GM18861 (cell line): ENCODE results near the gene RBL2.
"Not testable (repeated sequence)": the region's sequence is repeated elsewhere in the genome, so short reads cannot be mapped to it uniquely, and the experiment has no call there.

ENCODE experiments used
- ATAC-seq: cut with Tn5 transposase; IDR thresholded peaks from one replicate; pipeline ENCODE4 v1.9.1; 2021; ENCODE audit not compliant: unreplicated experiment

Gene RBL2, protein sequence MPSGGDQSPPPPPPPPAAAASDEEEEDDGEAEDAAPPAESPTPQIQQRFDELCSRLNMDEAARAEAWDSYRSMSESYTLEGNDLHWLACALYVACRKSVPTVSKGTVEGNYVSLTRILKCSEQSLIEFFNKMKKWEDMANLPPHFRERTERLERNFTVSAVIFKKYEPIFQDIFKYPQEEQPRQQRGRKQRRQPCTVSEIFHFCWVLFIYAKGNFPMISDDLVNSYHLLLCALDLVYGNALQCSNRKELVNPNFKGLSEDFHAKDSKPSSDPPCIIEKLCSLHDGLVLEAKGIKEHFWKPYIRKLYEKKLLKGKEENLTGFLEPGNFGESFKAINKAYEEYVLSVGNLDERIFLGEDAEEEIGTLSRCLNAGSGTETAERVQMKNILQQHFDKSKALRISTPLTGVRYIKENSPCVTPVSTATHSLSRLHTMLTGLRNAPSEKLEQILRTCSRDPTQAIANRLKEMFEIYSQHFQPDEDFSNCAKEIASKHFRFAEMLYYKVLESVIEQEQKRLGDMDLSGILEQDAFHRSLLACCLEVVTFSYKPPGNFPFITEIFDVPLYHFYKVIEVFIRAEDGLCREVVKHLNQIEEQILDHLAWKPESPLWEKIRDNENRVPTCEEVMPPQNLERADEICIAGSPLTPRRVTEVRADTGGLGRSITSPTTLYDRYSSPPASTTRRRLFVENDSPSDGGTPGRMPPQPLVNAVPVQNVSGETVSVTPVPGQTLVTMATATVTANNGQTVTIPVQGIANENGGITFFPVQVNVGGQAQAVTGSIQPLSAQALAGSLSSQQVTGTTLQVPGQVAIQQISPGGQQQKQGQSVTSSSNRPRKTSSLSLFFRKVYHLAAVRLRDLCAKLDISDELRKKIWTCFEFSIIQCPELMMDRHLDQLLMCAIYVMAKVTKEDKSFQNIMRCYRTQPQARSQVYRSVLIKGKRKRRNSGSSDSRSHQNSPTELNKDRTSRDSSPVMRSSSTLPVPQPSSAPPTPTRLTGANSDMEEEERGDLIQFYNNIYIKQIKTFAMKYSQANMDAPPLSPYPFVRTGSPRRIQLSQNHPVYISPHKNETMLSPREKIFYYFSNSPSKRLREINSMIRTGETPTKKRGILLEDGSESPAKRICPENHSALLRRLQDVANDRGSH

DNA sequence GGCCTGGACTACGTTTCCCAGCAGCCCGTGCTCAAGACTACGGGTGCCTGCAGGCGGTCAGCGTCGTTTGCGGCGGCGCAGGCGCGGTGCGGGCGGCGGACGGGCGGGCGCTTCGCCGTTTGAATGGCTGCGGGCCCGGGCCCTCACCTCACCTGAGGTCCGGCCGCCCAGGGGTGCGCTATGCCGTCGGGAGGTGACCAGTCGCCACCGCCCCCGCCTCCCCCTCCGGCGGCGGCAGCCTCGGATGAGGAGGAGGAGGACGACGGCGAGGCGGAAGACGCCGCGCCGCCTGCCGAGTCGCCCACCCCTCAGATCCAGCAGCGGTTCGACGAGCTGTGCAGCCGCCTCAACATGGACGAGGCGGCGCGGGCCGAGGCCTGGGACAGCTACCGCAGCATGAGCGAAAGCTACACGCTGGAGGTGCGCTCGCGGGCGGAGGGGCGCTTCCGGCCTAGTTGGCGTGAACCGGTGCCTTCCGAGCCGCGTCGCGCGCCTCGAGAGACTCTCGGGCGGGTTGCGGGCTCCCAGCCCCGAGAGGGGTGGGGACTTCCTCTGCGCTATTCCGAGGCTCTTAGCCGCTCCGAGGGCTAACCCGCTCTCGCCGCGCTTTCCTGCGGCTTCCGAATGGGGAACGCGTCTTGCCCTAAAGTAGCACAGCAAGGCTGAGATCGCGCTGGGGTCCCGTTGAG lies at the start of gene RBL2:
Gene RBL2, plus strand, starts transcription at position 95 of the 689 bp plus-strand sequence. Its CDS starts 86 bp downstream, at position 181.
- peak; percentile 58 for ATAC-seq

DNA sequence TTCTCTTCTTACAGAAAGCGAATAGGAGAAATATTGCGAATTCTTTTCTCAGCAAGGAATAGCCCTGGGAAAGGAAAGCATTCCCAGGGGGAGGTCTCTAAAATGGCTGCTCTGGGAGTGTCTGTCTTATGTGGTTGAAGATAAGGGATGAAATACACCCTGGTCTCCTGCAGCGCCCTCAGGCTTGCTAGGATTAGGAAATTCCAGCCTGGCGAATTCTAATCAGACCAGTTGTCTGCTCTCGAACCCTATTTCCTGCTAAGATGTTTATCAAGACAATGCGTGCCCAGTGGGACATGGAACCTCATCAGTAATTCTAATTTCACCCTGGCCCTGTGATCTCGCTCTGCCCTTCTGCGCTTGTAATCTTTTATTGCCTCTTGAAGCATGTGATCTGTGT lies 49.7 kb upstream of the RBL2 start:
- not testable (repeated sequence) for ATAC-seq

DNA sequence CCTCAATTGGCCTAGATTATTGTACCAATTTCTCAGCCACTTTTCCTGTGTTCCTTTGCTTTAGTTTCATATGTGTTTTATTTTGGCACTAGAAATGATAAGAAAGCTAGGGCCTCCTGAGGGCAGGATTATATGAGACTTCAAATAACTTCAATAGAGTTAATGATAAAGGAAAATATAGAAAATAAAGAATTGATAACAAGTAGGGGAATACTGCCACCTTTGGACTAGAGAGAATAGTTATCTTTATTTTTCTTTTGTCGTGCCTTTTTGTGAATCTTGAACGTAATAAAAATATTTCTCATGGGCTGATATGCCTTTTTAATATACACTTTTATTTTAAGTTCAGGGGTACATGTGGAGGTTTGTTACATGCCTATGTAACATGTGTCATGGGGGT lies 29.3 kb upstream of the RBL2 start:
- no peak for ATAC-seq

DNA sequence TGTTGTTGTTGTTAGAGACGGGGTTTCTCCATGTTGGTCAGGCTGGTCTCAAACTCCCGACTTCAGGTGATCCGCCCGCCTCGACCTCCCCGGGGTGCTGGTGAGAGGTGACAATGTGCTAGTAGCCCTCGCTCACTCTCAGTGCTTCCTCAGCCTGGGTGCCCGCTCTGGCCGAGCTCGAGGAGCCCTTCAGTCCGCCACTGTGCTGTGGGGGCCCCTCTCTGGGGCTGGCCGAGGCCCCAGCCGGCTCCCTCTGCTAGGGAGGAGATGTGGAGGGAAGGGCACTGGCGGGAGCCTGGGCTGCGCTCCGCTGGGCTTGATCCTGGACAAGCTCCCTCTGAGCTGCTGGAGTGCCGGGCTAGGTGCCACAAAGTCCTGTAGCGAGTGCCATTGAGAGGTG lies 21.7 kb upstream of the RBL2 start:
- no peak for ATAC-seq

DNA sequence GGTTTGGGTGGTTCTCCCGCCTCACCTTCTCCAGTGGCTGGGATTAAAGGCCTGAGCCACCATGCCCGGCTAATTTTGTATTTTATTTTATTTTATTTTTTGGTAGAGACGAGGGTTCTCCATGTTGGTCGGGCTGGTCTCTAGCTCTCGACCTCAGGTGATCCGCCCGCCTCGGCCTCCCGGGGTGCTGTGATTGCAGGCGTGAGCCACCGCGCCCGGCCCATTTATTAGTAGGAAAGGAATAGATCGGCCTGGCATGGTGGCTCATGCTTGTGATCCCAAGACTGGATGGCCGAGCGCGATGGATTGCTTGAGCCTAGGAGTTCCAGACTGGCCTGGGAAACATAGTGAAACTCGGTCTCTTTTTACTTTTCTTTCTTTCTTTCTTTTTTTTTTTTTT lies 20.4 kb upstream of the RBL2 start:
- no peak for ATAC-seq

DNA sequence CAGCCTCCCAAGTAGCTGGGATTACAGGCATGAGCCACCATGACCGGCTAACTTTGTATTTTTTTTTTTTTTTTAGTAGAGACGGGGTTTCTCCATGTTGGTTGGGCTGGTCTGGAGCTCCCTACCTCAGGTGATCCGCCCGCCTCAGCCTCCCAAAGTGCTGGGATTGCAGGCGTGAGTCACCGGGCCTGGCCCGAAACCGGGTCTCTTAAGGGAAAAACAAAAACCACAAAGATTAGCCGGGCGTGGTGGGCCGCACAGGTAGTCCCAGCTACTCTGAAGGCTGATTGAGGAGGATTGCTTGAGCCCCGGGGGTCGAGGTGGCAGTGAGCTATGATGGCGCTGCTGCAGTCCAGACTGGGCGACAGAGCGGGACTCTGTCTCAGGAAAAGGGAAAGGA lies 19.9 kb upstream of the RBL2 start:
- ATAC-seq = no peak

DNA sequence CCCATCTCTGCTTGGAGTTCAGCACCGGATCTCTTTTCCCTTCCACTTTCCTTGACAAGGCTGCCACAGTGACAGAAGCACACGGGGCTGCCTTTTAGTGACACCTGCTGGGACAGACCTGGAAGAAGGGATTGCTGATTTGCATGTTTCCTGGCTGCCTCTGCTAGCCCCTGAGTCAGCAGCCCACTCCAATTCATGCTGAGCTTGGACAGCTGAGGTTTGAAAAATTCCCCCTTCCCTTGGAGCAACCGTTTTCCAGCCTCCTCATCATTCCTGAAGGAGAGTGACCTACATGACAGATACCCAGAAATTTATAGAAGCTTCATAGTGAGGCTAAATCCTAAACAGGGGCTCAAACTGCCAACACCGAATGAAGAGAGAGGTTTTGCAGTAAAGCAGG lies 18.8 kb upstream of the RBL2 start:
- no peak for ATAC-seq

DNA sequence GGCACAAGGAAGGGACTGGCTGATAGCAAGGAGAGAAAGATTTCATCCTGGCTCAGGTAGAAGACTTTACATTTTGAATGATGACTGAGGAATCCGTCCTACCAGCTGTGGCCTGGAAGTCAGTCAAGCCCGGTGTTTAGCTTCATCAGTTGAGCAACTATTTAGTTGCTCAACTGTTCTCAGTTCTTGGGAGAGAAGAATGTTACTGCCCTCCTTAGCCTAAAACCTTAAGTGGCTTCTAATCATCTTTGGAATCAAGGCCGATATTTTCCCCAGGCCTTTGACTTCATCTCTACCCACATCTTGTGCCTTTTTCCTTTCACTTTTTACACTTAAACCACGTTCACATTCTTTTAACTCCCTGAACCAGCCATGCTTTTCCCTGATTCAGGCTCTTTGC lies 17.3 kb upstream of the RBL2 start:
- ATAC-seq = no peak

DNA sequence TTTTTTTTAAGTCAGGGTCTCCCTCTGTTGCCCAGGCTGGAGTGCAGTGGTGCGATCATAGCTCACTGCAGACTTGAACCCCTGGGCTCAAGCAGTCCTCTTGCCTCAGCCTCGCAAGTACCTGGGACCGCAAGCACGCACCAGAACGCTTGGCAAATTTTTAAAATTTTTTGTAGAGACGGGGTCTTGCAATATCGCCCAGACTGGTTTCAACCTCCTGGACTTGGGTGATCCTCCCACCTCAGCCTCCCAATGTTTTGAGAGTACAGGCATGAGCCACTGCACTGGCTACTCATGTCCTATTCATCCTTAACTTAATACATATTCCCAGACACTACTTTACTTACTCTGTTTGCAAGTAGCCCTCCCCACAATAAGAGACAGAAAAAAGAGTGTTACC lies 16.3 kb upstream of the RBL2 start:
- no peak for ATAC-seq

DNA sequence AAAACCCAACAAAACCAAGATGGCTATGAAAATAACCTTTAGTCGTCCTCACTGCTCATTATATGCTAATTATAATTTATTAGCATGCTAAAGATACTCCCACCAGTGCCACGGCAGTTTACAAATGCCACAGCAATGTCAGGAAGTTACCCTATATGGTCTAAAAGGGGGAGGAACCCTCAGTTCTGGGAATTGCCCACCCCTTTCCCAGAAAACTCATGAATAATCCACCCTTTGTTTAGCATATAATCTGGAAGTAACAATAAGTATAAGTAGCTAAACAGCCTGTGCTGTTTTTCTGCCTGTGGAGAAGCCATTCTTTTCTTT lies 14.9 kb upstream of the RBL2 start:
- ATAC-seq = not testable (repeated sequence)

DNA sequence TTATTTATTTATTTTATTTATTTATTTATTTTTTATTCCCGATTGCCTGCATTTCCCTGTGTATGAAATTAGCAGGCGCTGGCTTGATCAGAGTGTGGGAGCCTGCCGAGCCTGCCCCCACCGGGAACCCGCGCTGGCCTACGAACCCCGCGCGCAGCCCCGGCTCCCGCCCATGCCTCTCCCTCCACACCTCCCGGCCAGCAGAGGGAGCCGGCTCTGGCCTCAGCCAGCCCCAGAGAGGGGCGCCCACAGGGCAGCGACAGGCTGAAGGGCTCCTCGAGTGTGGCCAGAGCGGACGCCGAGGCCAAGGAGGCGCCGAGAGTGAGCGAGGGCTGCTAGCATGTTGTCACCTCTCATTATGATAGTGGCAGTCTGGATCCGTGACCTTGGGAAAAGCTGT lies 13.0 kb upstream of the RBL2 start:
- no peak for ATAC-seq

DNA sequence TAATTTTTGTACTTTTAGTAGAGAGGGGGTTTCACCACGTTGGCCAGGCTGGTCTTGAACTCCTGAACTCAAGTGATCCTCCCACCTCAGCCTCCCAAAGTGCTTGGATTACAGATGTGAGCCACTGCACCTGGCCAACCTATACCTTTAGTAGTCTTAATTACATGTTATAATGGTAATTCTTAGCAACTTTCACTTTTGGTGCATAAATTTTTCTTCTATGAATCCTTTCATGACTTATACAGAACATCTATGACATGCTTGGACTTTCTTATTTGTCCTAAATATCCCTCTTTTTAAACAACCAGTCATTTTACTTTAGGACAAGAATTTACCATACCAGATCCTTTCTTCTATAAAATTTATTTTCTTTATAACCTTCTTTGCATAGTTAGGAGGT lies 10.3 kb upstream of the RBL2 start:
- ATAC-seq = not testable (repeated sequence)

DNA sequence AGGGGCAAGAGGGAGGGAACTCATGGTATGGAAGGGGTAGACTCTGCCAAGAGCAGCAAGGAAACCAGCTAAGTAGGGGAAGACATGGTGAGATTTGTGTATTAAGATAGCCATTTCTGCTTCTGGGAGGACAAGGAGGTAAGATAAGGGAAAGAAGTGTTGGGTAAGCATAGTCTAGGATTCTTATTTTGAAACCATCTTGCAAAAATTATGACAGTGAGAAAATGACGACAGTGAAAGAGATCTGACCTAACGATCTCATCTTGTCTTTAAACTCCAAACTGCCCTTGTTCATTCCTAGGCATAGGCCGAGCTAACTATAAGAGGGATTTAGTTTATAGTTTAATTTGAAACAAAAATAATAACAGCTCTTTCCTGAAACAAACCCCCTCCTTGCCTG lies 5.6 kb upstream of the RBL2 start:
- no peak for ATAC-seq

DNA sequence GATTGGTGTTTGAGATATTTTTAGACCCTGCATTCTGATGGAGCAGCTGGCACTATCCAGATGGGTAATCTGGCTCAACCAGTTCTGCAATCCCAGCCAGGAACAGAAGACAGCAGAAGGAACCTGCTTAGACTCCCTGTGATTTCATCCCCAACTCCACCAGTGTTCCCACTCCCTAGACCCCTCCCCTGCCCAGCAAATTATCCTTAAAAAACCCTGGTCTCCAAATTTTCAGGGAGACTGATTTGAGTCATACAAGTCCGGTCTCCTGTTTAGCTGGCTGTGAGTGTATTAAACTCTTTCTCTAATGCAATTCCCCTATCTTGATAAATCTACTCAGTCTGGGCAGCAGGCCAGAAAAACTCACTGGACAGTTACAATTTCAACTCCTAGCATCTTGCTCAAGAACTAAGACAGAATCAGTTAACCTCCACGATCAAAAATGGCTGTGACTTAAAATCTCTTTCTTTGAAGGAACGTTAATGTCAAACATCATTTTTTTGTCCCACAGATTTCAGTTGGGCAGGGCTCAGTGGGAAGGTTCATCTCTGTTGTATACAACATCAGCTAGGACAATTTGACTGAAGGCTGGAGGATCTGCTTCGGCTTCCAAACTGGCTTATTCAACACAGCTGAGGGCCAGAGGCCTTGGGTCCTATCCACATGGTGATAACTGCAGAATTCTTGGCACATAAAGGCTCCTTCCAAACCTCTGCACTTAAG lies 4.9 kb upstream of the RBL2 start:
- ATAC-seq = no peak

DNA sequence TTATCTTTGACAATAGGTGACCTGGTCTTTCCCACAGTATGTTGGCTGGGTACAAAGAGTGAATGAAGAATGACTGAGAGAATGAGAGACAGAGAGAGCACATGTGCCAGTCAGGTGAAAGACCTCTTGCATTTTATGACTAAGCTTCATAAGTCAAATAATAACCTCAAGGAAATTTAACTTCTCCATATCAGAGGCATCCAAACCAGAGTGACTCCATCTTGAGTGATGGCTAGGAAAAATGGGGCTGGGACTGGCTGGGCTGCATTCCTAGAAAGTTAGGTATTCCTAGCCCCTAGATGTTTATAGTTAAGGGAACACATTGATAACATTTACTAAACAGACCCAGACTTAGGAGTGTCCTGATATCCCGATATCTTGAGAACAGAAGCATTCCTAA lies 3.9 kb upstream of the RBL2 start:
- no peak for ATAC-seq

DNA sequence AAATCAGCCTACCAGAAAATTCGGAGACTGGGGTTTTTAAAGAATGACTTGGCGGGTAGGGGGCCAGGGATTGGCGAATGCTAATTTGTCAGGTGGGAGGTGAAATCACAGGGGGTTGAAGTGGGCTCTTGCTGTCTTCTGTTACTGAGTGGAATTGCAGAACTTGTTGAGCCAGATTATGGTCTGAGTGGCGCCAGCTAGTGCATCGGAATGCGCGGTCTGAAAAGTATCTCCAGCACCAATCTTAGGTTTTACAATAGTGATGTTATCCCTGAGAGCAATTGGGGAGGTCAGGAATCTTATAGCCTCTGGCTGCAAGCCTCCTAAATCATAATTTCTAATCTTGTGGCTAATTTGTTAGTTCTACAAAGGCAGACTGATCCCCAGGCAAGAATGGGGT lies 762 bp upstream of the RBL2 start:
- ATAC-seq = no peak

DNA sequence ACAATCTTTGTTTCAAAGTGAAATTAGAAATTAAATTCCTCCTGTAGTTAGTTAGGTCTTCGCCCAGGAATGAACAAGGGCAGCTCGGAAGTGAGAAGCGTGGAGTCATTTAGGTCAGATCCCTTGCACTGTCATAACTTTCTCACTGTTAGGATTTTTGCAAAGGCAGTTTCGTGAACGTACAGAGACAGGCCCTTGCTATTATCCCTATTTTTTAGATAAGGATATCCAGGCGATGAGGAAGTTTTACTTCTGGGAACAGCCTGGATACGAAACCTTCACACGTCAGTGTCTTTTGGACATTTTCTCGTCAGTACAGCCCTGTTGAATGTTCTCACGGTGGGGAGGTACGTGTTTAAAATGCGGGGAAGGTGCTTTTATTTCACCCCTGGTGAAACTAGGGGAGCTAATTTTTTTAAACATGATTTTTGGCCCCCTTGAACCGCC lies 318 bp upstream of the RBL2 start:
- no peak for ATAC-seq

DNA sequence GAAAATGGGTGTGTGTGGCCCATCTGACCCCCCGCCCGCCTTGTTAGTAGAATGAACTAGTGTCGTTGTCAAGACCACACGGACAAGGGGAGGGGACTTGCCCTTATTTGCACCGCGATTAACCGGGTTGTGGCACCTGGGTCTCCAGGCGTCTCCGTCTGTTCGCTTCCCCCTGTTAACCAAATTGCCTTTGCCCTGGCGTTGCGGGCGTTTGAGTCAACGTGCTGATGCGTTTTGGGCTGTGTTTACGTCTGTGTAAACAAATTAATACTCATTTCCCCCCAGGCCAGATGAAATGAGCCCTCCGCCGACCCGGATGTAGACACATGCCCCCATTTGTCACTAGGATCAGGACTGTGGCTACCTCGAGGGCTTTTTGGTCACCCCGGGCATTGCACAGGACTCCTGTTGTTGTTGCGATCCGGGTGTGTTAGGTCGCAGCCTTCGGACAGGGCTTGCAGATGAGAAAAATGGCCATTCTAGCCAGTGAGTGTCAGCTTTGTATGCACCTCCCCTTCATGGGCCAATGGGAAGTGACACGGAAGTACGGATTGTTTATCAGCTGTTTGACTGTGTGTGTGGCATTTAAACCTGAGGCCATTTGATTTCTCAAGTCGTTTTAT lies 906 bp downstream of the RBL2 start:
- peak; percentile 91 for ATAC-seq

DNA sequence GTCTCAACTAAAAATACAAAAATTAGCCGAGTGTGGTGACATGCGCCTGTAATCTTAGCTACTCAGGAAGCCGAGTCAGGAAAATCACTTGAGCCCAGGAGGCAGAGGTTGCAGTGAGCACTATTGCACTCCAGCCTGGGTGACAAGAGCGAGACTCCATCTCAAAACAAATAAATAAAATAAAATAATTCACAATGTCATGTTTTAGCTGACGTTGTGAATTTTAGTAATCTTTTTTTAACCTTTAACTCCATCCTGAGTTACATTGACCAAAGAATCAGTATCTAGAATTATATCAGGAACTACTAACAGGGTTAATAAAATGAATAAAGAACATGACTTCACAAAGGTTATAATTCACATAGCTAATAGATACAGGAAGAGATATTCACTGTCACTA lies 5.9 kb downstream of the RBL2 start:
- ATAC-seq = no peak

DNA sequence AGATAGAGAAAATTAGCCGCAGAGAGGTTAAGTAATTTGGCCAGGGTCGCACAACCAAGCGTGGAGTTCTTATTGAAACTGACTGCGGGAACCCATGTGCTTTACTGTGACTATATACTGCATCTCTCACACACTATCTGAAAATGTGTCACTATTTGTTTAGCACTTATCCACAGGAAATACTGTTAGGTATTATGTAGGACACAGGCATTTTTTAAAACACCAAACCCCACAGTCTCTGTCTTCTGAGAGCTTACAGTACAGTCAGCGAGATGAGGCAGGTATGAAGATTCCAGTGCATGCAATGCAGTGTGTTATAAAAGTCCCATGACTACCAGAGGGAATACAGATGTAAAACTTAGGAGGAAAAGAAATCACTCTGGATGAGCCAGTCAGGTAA lies 11.3 kb downstream of the RBL2 start:
- no peak for ATAC-seq
